Neural crest cell (in vitro differentiated cells): ENCODE measurements around the gene ANKFY1. TPM values are rescaled to one million over a fixed set of nuclear protein-coding genes. Genes with fewer than 3 reads are reported as not detected.

ENCODE experiments used
- DNase-seq: peaks from one replicate; pipeline ENCODE4 v3.0.0; 2021; ENCODE audit warnings: low read depth, mixed read lengths, low spot score
- H3K27ac Mint-ChIP-seq: one replicate; pipeline ENCODE4 v1.8.0; 2021; ENCODE audit warnings: mild to moderate bottlenecking, mixed read lengths; ENCODE audit not compliant: unreplicated experiment
- H3K27me3 Mint-ChIP-seq: 2 replicates; pipeline ENCODE4 v1.8.0; 2021; ENCODE audit warnings: low read depth, mild to moderate bottlenecking, mixed read lengths
- H3K36me3 Mint-ChIP-seq: 2 replicates; pipeline ENCODE4 v1.8.0; 2021; ENCODE audit warnings: low read depth, mild to moderate bottlenecking, mixed read lengths
- H3K4me1 Mint-ChIP-seq: 2 replicates; pipeline ENCODE4 v1.8.0; 2021; ENCODE audit warnings: mixed read lengths
- H3K4me3 Mint-ChIP-seq: one replicate; pipeline ENCODE4 v1.8.0; 2021; ENCODE audit warnings: mild to moderate bottlenecking, mixed read lengths
- H3K9me3 Mint-ChIP-seq: 2 replicates; pipeline ENCODE4 v1.8.0; 2021; ENCODE audit warnings: mixed read lengths
- CTCF ChIP-seq: fragments of 200-600 bp; sonication (generic); conservative IDR thresholded peaks from 2 replicates; pipeline ENCODE4 v1.5.0; 2021; ENCODE audit warnings: antibody characterized with exemption, mild to moderate bottlenecking
- total RNA-seq: library from RNA; stranded (reverse); gene quantifications from 2 replicates; pipeline ENCODE4 v1.2.1, GENCODE V29; 2021

The ANKFY1 gene
- total RNA-seq, 1 donor from 2014 or later, result 73.5 TPM

DNA sequence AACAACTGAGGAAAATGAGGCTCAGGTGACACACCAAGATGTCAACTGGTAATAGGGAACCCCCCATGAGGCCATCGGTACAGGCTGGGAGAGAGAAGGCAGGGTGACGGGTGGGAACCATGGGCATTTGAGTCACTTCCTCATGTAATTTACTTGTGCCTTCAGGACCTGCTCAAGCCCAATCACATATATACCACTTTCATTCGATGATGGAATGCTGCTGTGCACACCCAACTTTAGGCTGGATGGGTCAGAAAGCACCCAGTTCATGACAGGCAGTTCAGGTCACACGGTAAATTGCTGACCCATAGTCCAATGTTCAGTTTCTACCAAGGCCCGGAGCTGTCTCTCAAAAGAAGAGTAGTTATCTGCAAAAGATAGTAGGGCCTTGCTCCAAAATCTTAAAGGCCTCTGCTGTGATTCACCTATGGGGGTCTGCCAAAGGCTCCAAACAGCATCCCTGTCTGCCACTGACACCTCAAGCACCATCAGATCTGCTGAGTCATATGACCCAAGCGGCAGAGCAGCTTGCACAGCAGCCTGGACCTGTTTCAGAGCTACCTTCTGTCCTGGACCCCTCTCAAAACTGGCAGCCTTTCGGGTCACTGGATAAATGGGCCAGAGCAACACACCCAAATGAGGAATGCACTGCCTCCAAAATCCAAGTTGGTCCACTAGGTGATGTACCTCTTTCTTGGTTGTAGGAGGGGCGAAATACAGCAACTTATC lies 145.6 kb downstream of the ANKFY1 start:
- Mint-ChIP-seq H3K27ac (peak overlapping the region; percentile 86), H3K36me3 (peaks cover 3% of the 10 kb centered on the region), H3K27me3 (no peaks in the 10 kb centered on the region), H3K4me1 (no peaks in the 10 kb centered on the region), H3K4me3 (no peak overlapping the region), H3K9me3 (no peaks in the 10 kb centered on the region)
- TF ChIP-seq CTCF, result no peak
- no peak for DNase-seq

DNA sequence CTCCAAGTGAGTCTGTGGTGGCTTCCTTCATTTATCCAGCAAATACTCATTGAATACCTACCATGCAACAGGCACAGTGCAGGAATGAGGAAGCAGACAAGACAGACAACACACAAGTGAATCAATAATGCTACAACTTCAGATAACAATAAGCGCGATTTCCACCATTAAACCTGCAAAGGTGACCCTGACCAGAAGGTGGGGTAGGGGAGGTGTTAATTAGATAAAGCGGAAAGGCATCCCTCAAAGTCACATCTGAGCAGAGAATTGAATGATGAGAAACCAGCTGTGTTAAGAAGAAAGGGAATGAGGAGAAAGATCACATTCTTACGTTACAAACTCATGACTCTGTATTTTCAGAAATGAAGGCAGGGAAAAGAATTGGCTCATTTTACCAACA lies 147.3 kb downstream of the ANKFY1 start:
- no peaks in the 10 kb centered on the region for H3K9me3 Mint-ChIP-seq
- H3K27ac Mint-ChIP-seq, result no peak overlapping the region
- peaks cover 7% of the 10 kb centered on the region for H3K36me3 Mint-ChIP-seq
- no peaks in the 10 kb centered on the region for H3K27me3 Mint-ChIP-seq
- no peak overlapping the region for H3K4me3 Mint-ChIP-seq
- TF ChIP-seq CTCF, result no peak
- no peak for DNase-seq
- H3K4me1 Mint-ChIP-seq, result no peaks in the 10 kb centered on the region

Other genes with a start within 250 kb of the ANKFY1 start
- gene ZZEF1, start 120.9 kb downstream of the ANKFY1 start, total RNA-seq, result 26.9 and 28.0 TPM in 2 replicates
- gene CYB5D2, start 120.8 kb downstream of the ANKFY1 start, total RNA-seq, result 12.1 and 12.9 TPM in 2 replicates
- gene UBE2G1, start 102.7 kb upstream of the ANKFY1 start, total RNA-seq, result 98.5 and 119 TPM in 2 replicates
- gene SPNS3, start 170.0 kb upstream of the ANKFY1 start, total RNA-seq, result not detected in 2 replicates
- 3.8 and 4.3 TPM in 2 replicates for gene SPNS2, start 234.9 kb upstream of the ANKFY1 start, total RNA-seq